Activated T-helper 1 cell treated with anti-CD3 and anti-CD28 coated beads, Interleukin-12 subunit alpha, Interleukin-12 subunit beta, Interleukin-2, Interleukin-4 antibody, amounts not matched to agents 30 ng/mL and 10 ng/mL and 1 ng/mL, durations not matched to agents 14 hours and 24 hours and 36 hours (primary cell): ENCODE data around the gene RXRB. TPM values are rescaled to one million over a fixed set of nuclear protein-coding genes. Genes with fewer than 3 reads are reported as not detected.

Experiments
- DNase-seq: peaks from one replicate; pipeline ENCODE4 v3.0.0; 2021; ENCODE audit warnings: low spot score
- H3K27ac Mint-ChIP-seq: one replicate; pipeline ENCODE4 v1.8.0; 2021; ENCODE audit warnings: mild to moderate bottlenecking, mixed read lengths
- H3K27me3 Mint-ChIP-seq: one replicate; pipeline ENCODE4 v1.8.0; 2022; ENCODE audit warnings: mild to moderate bottlenecking, moderate library complexity, mixed read lengths; ENCODE audit not compliant: insufficient read depth
- H3K36me3 Mint-ChIP-seq: one replicate; pipeline ENCODE4 v1.8.0; 2021; ENCODE audit warnings: low read depth, mixed read lengths
- H3K4me1 Mint-ChIP-seq: one replicate; pipeline ENCODE4 v1.8.0; 2021; ENCODE audit warnings: low read depth, mixed read lengths
- H3K4me3 Mint-ChIP-seq: one replicate; pipeline ENCODE4 v1.8.0; 2021; ENCODE audit warnings: mild to moderate bottlenecking, moderate library complexity, mixed read lengths
- H3K9me3 Mint-ChIP-seq: one replicate; pipeline ENCODE4 v1.8.0; 2021; ENCODE audit warnings: mixed read lengths
- intact Hi-C: fragments of 100-400 bp; cut with micrococcal nuclease; formaldehyde crosslinking; loops from one replicate; pipeline ENCODE4 v1.15.1; 2024
- total RNA-seq: library from RNA; stranded (reverse); gene quantifications from 2 replicates; pipeline ENCODE4 v1.2.3, GENCODE V29; 2022

The RXRB gene
- total RNA-seq, 1 donor from 2014 or later, result 47.4 TPM

GRCh38 chr6:33191383-33192104 lies 8.9 kb downstream of the RXRB start:
- no peak for DNase-seq
- Mint-ChIP-seq H3K27me3 (peaks cover 43% of the 10 kb centered on the region), H3K4me1 (peaks cover 19% of the 10 kb centered on the region), H3K27ac (no peak overlapping the region), H3K36me3 (peaks cover 25% of the 10 kb centered on the region), H3K4me3 (no peak overlapping the region), H3K9me3 (no peaks in the 10 kb centered on the region)
- intact Hi-C loops, result no loop called here

DNA sequence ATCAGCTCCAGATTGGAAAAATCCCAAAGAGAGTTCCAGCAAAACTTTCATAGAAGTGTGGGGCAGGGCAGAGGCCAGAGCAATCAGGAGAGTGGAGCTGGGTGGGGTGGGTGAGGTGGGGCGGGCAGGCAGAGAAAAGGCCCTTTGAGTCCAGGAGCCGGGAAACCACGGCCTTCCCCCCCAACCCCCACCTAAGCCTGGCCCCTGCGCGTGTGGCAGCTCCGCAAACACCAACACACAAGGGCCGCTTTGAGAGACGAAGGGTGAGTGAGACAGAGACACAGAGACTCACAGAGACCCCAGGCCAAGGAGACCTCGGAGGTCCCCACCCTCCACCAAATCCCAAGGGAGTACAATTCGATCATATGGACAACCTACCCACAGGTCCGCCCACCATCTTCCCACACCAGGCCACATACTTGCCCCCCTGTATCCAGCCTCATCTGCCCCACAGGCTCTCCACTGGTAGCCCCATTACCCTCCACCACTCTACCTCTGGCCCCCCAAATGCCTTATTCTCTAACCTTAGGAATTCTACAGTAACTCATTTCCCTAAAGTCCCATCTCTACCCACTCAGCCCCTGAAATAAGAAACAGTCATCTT lies 9.9 kb downstream of the RXRB start:
- Mint-ChIP-seq H3K4me1 (peaks cover 19% of the 10 kb centered on the region), H3K36me3 (peaks cover 17% of the 10 kb centered on the region), H3K27ac (no peak overlapping the region), H3K27me3 (peaks cover 50% of the 10 kb centered on the region), H3K9me3 (no peaks in the 10 kb centered on the region), H3K4me3 (no peak overlapping the region)
- no peak for DNase-seq
- intact Hi-C loops, result no loop called here

GRCh38 chr6:33189625-33190448 lies 10.6 kb downstream of the RXRB start:
- Mint-ChIP-seq H3K27ac (no peak overlapping the region), H3K4me3 (no peak overlapping the region), H3K27me3 (peaks cover 52% of the 10 kb centered on the region), H3K4me1 (peaks cover 19% of the 10 kb centered on the region), H3K36me3 (peaks cover 10% of the 10 kb centered on the region), H3K9me3 (no peaks in the 10 kb centered on the region)
- intact Hi-C loops, result no loop called here
- DNase-seq, result no peak

DNA sequence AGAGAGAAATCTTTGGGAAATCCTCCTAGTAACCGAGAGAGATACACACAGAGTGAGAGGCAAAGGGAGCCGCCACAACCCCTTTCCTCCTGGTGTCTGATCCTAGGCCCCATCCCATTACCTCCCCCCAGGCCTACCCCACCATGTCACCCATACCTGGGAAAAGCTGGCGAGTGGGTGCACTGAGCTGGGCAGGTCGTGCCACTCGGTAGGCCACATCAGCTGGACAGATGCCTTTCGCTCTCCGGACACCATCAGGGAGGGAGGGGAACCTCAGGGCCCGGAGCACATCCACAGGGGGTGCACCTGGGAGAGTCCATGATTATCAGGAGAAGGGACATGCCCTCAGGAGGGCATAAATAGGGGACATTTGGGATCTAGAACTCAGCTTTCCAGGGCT lies 11.3 kb downstream of the RXRB start:
- intact Hi-C loops, result no loop called here
- no peak for DNase-seq
- peaks cover 24% of the 10 kb centered on the region for H3K4me1 Mint-ChIP-seq
- H3K4me3 Mint-ChIP-seq, result no peak overlapping the region
- H3K27me3 Mint-ChIP-seq, result peaks cover 55% of the 10 kb centered on the region
- peaks cover 10% of the 10 kb centered on the region for H3K36me3 Mint-ChIP-seq
- H3K27ac Mint-ChIP-seq, result no peak overlapping the region
- H3K9me3 Mint-ChIP-seq, result peaks cover 5% of the 10 kb centered on the region

GRCh38 chr6:33187809-33188208 lies 12.7 kb downstream of the RXRB start:
- no peak for DNase-seq
- Mint-ChIP-seq H3K27ac (no peak overlapping the region), H3K9me3 (peaks cover 18% of the 10 kb centered on the region), H3K4me3 (no peak overlapping the region), H3K27me3 (peaks cover 45% of the 10 kb centered on the region), H3K36me3 (peaks cover 16% of the 10 kb centered on the region), H3K4me1 (peaks cover 30% of the 10 kb centered on the region)
- intact Hi-C loops, result no loop called here

GRCh38 chr6:33185654-33186187 lies 14.7 kb downstream of the RXRB start:
- intact Hi-C loops, result no loop called here
- H3K27ac Mint-ChIP-seq, result no peak overlapping the region
- H3K9me3 Mint-ChIP-seq, result peaks cover 22% of the 10 kb centered on the region
- no peak for DNase-seq
- H3K4me1 Mint-ChIP-seq, result peaks cover 33% of the 10 kb centered on the region
- H3K4me3 Mint-ChIP-seq, result no peak overlapping the region
- peaks cover 37% of the 10 kb centered on the region for H3K27me3 Mint-ChIP-seq
- H3K36me3 Mint-ChIP-seq, result peaks cover 18% of the 10 kb centered on the region

GRCh38 chr6:33185190-33185589 lies 15.3 kb downstream of the RXRB start:
- Mint-ChIP-seq H3K9me3 (peaks cover 22% of the 10 kb centered on the region), H3K4me1 (peaks cover 33% of the 10 kb centered on the region), H3K27ac (no peak overlapping the region), H3K36me3 (peaks cover 18% of the 10 kb centered on the region), H3K4me3 (no peak overlapping the region), H3K27me3 (peaks cover 34% of the 10 kb centered on the region)
- no peak for DNase-seq
- intact Hi-C loops, result no loop called here

- Mint-ChIP-seq H3K9me3 (peaks cover 22% of the 10 kb centered on the region), H3K36me3 (peaks cover 18% of the 10 kb centered on the region), H3K27ac (peak overlapping the region; percentile 87), H3K27me3 (peaks cover 25% of the 10 kb centered on the region), H3K4me1 (peaks cover 32% of the 10 kb centered on the region), H3K4me3 (peak overlapping the region; percentile 21)
- no peak for DNase-seq
- intact Hi-C loops, result no loop called here
These were observed 17.3 kb downstream of the RXRB start for GRCh38 chr6:33183071-33183683.

DNA sequence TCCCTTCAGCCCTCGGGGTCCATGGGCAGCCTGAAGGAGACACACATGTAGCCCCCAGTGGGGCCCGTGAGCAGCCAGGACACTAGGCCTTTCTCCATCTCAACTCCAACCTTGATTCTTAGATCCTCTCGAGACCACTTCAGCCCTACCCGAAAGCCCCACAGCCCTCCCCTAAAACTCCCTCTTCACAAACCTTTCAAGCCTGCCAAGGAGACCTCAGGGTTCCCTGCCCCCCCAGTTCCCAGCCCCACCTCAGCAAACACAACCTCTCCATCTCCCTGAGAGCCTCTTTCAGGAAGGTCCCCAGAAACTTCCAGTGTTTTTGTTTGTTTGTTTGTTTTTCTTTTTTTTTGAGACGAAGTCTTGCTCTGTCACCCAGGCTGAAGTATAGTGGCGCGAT lies 19.3 kb downstream of the RXRB start:
- Mint-ChIP-seq H3K9me3 (peaks cover 22% of the 10 kb centered on the region), H3K27ac (no peak overlapping the region), H3K4me3 (no peak overlapping the region), H3K4me1 (peaks cover 21% of the 10 kb centered on the region), H3K36me3 (peaks cover 18% of the 10 kb centered on the region), H3K27me3 (peaks cover 13% of the 10 kb centered on the region)
- intact Hi-C loops, result no loop called here
- DNase-seq, result no peak

DNA sequence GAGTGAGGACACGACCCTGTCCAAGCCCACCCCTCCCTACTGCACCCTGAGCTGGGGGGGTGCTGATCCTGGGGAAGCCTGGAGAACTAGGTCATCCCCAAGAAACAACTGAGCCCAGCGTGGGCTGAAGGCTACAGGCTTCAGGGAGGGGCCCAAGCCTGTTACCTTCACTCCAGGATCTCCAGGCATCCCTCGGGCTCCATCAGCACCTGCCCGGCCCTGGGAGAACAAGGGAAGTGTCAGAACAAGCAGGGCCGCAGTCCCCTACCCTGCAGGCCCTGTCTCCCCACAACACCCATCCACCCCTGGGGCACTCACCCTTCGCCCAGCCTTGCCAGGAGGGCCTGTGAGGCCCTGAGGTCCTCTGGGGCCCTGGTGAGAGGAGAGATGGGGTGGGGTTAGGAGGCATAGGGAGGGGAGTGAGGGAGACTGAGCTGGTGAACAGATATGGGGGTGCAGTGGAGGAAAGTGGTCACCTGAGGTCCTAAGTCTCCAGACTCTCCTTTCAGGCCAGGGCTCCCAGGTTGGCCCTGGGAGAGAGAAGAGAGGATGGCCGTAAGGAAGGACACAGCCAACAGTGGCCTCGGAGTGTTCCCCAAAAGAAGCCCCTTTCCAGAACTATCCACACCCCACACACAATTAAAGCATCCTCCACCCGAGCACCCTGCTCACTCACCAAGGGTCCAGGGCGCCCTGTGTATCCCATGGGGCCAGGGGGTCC lies 21.6 kb downstream of the RXRB start:
- Mint-ChIP-seq H3K36me3 (peaks cover 13% of the 10 kb centered on the region), H3K4me3 (no peak overlapping the region), H3K27ac (no peak overlapping the region), H3K9me3 (peaks cover 14% of the 10 kb centered on the region), H3K27me3 (peaks cover 5% of the 10 kb centered on the region), H3K4me1 (peaks cover 14% of the 10 kb centered on the region)
- no peak for DNase-seq
- intact Hi-C loops, result no loop called here

DNA sequence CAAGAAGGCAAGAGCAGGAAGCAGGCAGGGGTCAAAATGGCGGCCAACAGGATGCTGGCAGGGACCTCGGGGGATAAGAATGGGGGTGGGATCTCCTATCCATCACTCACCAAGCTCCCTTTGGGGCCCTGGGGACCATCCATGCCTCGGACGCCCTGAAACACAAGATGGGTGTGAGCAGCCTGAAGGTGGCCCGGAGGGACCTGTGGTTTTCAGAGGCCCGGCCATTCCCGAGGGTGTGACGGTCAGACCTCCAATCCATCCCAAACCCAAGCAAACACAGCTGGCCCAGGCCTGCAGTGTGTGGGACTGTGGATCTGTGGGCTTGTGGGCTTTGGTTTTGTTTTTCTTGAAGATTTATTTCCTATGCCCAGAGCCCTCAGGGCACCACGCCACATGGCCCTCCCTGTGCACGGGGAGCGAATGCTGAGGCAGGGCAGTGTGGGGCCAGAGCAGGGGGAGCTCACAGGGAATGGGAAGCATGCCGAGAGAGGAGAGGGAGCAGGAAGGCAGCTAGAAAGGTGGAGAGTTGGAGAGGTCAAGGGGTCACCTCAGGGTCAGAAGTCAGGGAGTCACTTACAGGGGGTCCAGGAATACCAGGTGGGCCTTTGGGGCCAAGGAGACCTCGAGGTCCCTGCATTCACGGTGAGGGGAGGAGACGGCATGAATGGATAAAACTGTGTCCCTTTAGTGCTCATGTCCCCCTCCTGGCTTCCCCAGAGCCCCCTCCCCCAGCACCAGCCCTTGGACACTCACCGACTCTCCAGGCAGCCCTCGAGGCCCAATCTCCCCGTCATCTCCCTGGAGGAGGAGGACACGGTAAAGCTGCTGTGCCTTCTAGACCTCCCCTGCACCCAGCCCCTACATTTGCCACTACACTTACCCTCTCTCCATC lies 22.7 kb downstream of the RXRB start:
- no peak overlapping the region for H3K4me3 Mint-ChIP-seq
- peaks cover 2% of the 10 kb centered on the region for H3K36me3 Mint-ChIP-seq
- intact Hi-C loops, result no loop called here
- H3K9me3 Mint-ChIP-seq, result peaks cover 3% of the 10 kb centered on the region
- DNase-seq, result no peak
- H3K27me3 Mint-ChIP-seq, result peaks cover 5% of the 10 kb centered on the region
- H3K4me1 Mint-ChIP-seq, result peaks cover 3% of the 10 kb centered on the region
- H3K27ac Mint-ChIP-seq, result no peak overlapping the region
